Measurements from ENCODE around the gene ACCS.

- no peak for TF ChIP-seq POLR2AphosphoS5 (IDR thresholded peaks at IDR 0.05; ENCODE audit: insufficient read depth in 1 of 2, low read depth in 1 of 2)
- no peak for TF ChIP-seq POLR2A (IDR thresholded peaks at IDR 0.05)
- no peak for TF ChIP-seq CTCF (IDR thresholded peaks at IDR 0.05)
Measured at GRCh38 chr11:44088871-44089270, 22.8 kb downstream of the ACCS start.

Data from vagina (tissue), 2 donors.